K562 (cell line): Measurements from ENCODE around the gene REM2. TPM values are rescaled to one million over a fixed set of nuclear protein-coding genes. Genes with fewer than 3 reads are reported as not detected.

Experiments
- ATAC-seq: fragments of 200-7000 bp; cut with Tn5 transposase; 3 replicates; pipeline ENCODE4 v1.9.1; 2020; ENCODE audit warnings: moderate library complexity
- BruUV-seq: library from RNA; stranded (reverse); fragments of 400-500 nt; replicated peaks from 2 replicates; lab custom pipeline; 2021; lab: Mats Ljungman, UMichigan
- CTCF ChIA-PET: fragments of 300-600 bp; formaldehyde crosslinking; extraction: SDS; loops from one replicate; lab custom pipeline; 2021; ENCODE audit warnings: low intra/inter-chr PET ratio; lab: Yijun Ruan, JAX
- POLR2A ChIA-PET: fragments of 300-600, 350-650 bp; sonication (Branson Sonifier 250); formaldehyde crosslinking; extraction: SDS; loops from one replicate; lab custom pipeline; 2021; ENCODE audit warnings: antibody characterized with exemption, inconsistent platforms; lab: Yijun Ruan, JAX
- DNase-seq, 4 experiments: peaks; one replicate each; pipeline versions ENCODE4 v3.0.0 to v3.0.0-alpha.2; 2011 to 2018; ENCODE audit warnings: low spot score in 3 of 4, mixed read lengths in 3 of 4; ENCODE audit errors: extremely low read depth in 1 of 4
- FAIRE-seq: peaks from 2 replicates; lab custom pipeline; 2011; peaks lifted over from hg19 to GRCh38; lab: Jason Lieb, UNC
- H2AFZ ChIP-seq: 2 replicates; pipeline ENCODE4 v1.6.0; 2011; ENCODE audit warnings: low read depth, low read length, control low read depth, inconsistent platforms
- H3K27ac ChIP-seq: fragments of 200-600 bp; 3 replicates; pipeline ENCODE4 v1.8.0; 2011; ENCODE audit warnings: low read depth, mild to moderate bottlenecking, control low read depth, inconsistent platforms, low read length, moderate library complexity, mixed read lengths; ENCODE audit errors: extremely low read depth
- H3K27me3 ChIP-seq, 2 experiments: fragments of 300-600 bp in 1 of 2; 2 replicates in 1 of 2; 3 replicates in 1 of 2; pipeline versions ENCODE4 v1.6.0 to v1.8.0; 2011; ENCODE audit warnings: inconsistent platforms in 2 of 2, low read length in 2 of 2, mild to moderate bottlenecking in 1 of 2, mixed read lengths in 1 of 2, moderate library complexity in 1 of 2; ENCODE audit not compliant: control insufficient read depth in 2 of 2, insufficient read depth in 2 of 2
- H3K36me3 ChIP-seq: fragments of 300-600 bp; 3 replicates; pipeline ENCODE4 v1.8.0; 2011; ENCODE audit warnings: mild to moderate bottlenecking, low read length, inconsistent platforms; ENCODE audit not compliant: control insufficient read depth, insufficient read depth
- H3K4me1 ChIP-seq, 2 experiments: fragments of 200-600 bp in 1 of 2; replicated peaks in 1 of 2; 2 replicates in 1 of 2; 3 replicates in 1 of 2; pipeline versions ENCODE4 v1.5.1 to v1.8.0; 2011; ENCODE audit warnings: inconsistent platforms in 2 of 2, low read length in 2 of 2, mild to moderate bottlenecking in 1 of 2, mixed read lengths in 1 of 2, moderate library complexity in 1 of 2; ENCODE audit not compliant: control insufficient read depth in 2 of 2, insufficient read depth in 2 of 2
- H3K4me2 ChIP-seq: 2 replicates; pipeline ENCODE4 v1.6.1; 2011; ENCODE audit warnings: low read length, control low read depth, inconsistent platforms, mixed read lengths; ENCODE audit not compliant: insufficient read depth
- H3K4me3 ChIP-seq: fragments of 200-600 bp; sonication (generic), shearing (Covaris generic); 2 replicates; pipeline ENCODE4 v1.5.1; 2016; ENCODE audit warnings: control low read depth, inconsistent platforms
- H3K79me2 ChIP-seq: fragments of 200-600 bp; 3 replicates; pipeline ENCODE4 v1.8.0; 2011; ENCODE audit warnings: low read length, inconsistent platforms; ENCODE audit not compliant: control insufficient read depth, insufficient read depth
- H3K9ac ChIP-seq, 2 experiments: 2 replicates each; pipeline versions ENCODE4 v1.6.0 to v1.6.1; 2011; ENCODE audit warnings: low read depth in 2 of 2, low read length in 2 of 2, control low read depth in 1 of 2, inconsistent platforms in 1 of 2, mild to moderate bottlenecking in 1 of 2, mixed read lengths in 1 of 2; ENCODE audit not compliant: insufficient read depth in 1 of 2
- H3K9me1 ChIP-seq: one replicate; pipeline ENCODE4 v1.6.0; 2011; ENCODE audit warnings: inconsistent platforms, mild to moderate bottlenecking, low read length, moderate library complexity; ENCODE audit not compliant: control insufficient read depth, insufficient read depth
- H3K9me3 ChIP-seq: replicated peaks from 2 replicates; pipeline ENCODE4 v1.5.1; 2011; ENCODE audit warnings: low read depth, low read length, inconsistent platforms; ENCODE audit not compliant: control insufficient read depth, insufficient read depth
- H4K20me1 ChIP-seq: replicated peaks from 2 replicates; pipeline ENCODE4 v1.6.1; 2011; ENCODE audit warnings: low read length, inconsistent platforms, mixed read lengths; ENCODE audit not compliant: control insufficient read depth, insufficient read depth
- KDM4B ChIP-seq, 2 experiments: fragments of 450-650 bp in 1 of 2; sonication (generic) in 1 of 2; IDR thresholded peaks; 2 replicates each; pipeline ENCODE4 v1.6.1; 2016 to 2017; ENCODE audit warnings: borderline replicate concordance in 2 of 2, antibody characterized with exemption in 1 of 2, low read depth in 1 of 2, mild to moderate bottlenecking in 1 of 2
- NR2C1 ChIP-seq, 2 experiments: fragments of 450-650 bp; IDR thresholded peaks; 2 replicates each; pipeline ENCODE4 v1.6.1; 2017; ENCODE audit warnings: mild to moderate bottlenecking in 2 of 2, antibody characterized with exemption in 1 of 2, inconsistent platforms in 1 of 2, missing compliant biosample characterization in 1 of 2, missing genetic modification characterization in 1 of 2
- NR2C2 ChIP-seq, 2 experiments: fragments of 200-800 bp in 1 of 2; sonication (Bioruptor generic) in 1 of 2; sonication (generic) in 1 of 2; formaldehyde crosslinking in 1 of 2; IDR thresholded peaks; 2 replicates each; pipeline versions ENCODE4 v1.6.1 to v1.8.0; 2016 to 2022; ENCODE audit warnings: mild to moderate bottlenecking in 1 of 2, missing compliant biosample characterization in 1 of 2, missing genetic modification characterization in 1 of 2, missing genetic modification reagents in 1 of 2
- WGBS: fragments of 100-300 bp; shearing (Covaris generic); methylation state at CpG from one replicate; pipeline ENCODE4 v1.1.6; 2016; ENCODE audit warnings: low coverage, mixed read lengths; ENCODE audit not compliant: insufficient coverage; ENCODE audit errors: missing lambda C conversion rate; 5-methylcytosine and 5-hydroxymethylcytosine counted together
- in situ Hi-C: fragments of 300-500 bp; cut with MboI; formaldehyde crosslinking; loops from 4 replicates; pipeline ENCODE4 v1.15.0; 2018; ENCODE audit warnings: inconsistent platforms, mixed read lengths
- intact Hi-C: fragments of 100-400 bp; cut with micrococcal nuclease; formaldehyde crosslinking; loops from 2 replicates; pipeline ENCODE4 v1.14.2; 2022
- polyA plus RNA-seq, 8 experiments: library from polyadenylated mRNA; depleted of rRNA in 4 of 8; stranded (reverse) in 5 of 8; unstranded in 3 of 8; fragments of >200 nt; fragmentation: Nextera tagmentation in 2 of 8; fragmentation: Illumina TruSeq in 1 of 8; extraction: Ambion mirVana in 2 of 8; extraction: Trizol in 1 of 8; gene quantifications; 2 replicates each; pipeline versions ENCODE4 v1.2.1 to v1.2.3, GENCODE V29; 2011 to 2014; ENCODE audit warnings: inconsistent platforms in 1 of 8, missing spikeins in 1 of 8
- total RNA-seq, 7 experiments: library from RNA; depleted of rRNA in 6 of 7; stranded (reverse); fragments of >200 nt in 6 of 7; fragmentation: Illumina TruSeq in 2 of 7; extraction: Trizol in 2 of 7; gene quantifications; 2 replicates each; pipeline versions ENCODE4 v1.2.1 to v1.2.3, GENCODE V29; 2011 to 2021; ENCODE audit warnings: low replicate concordance in 1 of 7

REM2 gene
- total and polyA plus RNA-seq, 9 of the 15 experiments (the other 6 are each of a cell fraction or from before 2014, with no cell fraction given) = 0.18 to 1.0 (median 0.38) TPM

GRCh38 chr14:22845821-22846625 is 37.0 kb upstream of the REM2 start:
- Histone ChIP-seq H3K27me3 (no peaks in the 10 kb centered on the region), H3K9ac (no peak overlapping the region), H3K79me2 (no peaks in the 10 kb centered on the region), H3K4me2 (no peak overlapping the region), H3K36me3 (no peaks in the 10 kb centered on the region), H4K20me1 (no peaks in the 10 kb centered on the region), H3K9me1 (no peaks in the 10 kb centered on the region), H3K4me3 (no peak overlapping the region), H3K9me3 (no peaks in the 10 kb centered on the region), H3K4me1 (peaks cover 5 to 29% of the 10 kb centered on the region in 2 experiments; a peak in 2 of 5 replicates), H3K27ac (no peak overlapping the region), H2AFZ (no peak overlapping the region)
- intact Hi-C loops = no loop called here
- BruUV-seq = no TSS peak
- CTCF ChIA-PET = no interaction called here
- WGBS = 68% methylated on average over 18 of the region's 26 CpGs
- no peak for ATAC-seq
- no peak for FAIRE-seq
- TF ChIP-seq NR2C2 (CRISPR knock-in tag; IDR thresholded peaks at IDR 0.05) = no peak
- TF ChIP-seq NR2C2 (tag; IDR thresholded peaks at IDR 0.05) = peak; percentile 59; the same call in 1 of the 2 replicates
- TF ChIP-seq NR2C1 (IDR thresholded peaks at IDR 0.05) = peak; percentile 78
- peak; percentile 79 for TF ChIP-seq NR2C1 (tag; IDR thresholded peaks at IDR 0.05)
- TF ChIP-seq KDM4B (IDR thresholded peaks at IDR 0.05; ENCODE audit: borderline replicate concordance in 2 of 2, low read depth in 1 of 2) = no peak
- no peak for DNase-seq
- in situ Hi-C loops = loop anchor here (10.0 kb wide), 2 partner anchors 191 to 281 kb away; no protein-coding TSS in a partner anchor
- POLR2A ChIA-PET = no interaction called here
